Omental fat pad (tissue), 4 donors: ENCODE data around the gene BOK. TPM values are rescaled to one million over a fixed set of nuclear protein-coding genes. Genes with fewer than 3 reads are reported as not detected.

Experiments
- ATAC-seq: fragments of 150-250 bp; one replicate; pipeline ENCODE4 v1.9.1; 2016; ENCODE audit warnings: mild to moderate bottlenecking, moderate library complexity; ENCODE audit not compliant: low FRiP score
- DNase-seq: peaks from one replicate; pipeline ENCODE4 v3.0.0-alpha.2; 2019; ENCODE audit warnings: low spot score
- total RNA-seq, 4 donors: library from RNA; depleted of rRNA; stranded (reverse); fragments of >200 nt; gene quantifications; one replicate each; pipeline ENCODE4 v1.1.0, GENCODE V29; 2016
- TF ChIP-seq, protein P1 (sequence below), 3 donors: fragments of 450-650 bp; IDR thresholded peaks; one replicate each; pipeline ENCODE4 v1.5.1; 2016 to 2017; ENCODE audit warnings: antibody characterized with exemption in 3 of 3, mild to moderate bottlenecking in 3 of 3, moderate library complexity in 2 of 3

Gene BOK, protein sequence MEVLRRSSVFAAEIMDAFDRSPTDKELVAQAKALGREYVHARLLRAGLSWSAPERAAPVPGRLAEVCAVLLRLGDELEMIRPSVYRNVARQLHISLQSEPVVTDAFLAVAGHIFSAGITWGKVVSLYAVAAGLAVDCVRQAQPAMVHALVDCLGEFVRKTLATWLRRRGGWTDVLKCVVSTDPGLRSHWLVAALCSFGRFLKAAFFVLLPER
- 100 to 1,000 TPM in 1 of 4 donors, 10 to 100 TPM in 3; 79.6 to 179 (median 88.2) TPM for total RNA-seq

DNA sequence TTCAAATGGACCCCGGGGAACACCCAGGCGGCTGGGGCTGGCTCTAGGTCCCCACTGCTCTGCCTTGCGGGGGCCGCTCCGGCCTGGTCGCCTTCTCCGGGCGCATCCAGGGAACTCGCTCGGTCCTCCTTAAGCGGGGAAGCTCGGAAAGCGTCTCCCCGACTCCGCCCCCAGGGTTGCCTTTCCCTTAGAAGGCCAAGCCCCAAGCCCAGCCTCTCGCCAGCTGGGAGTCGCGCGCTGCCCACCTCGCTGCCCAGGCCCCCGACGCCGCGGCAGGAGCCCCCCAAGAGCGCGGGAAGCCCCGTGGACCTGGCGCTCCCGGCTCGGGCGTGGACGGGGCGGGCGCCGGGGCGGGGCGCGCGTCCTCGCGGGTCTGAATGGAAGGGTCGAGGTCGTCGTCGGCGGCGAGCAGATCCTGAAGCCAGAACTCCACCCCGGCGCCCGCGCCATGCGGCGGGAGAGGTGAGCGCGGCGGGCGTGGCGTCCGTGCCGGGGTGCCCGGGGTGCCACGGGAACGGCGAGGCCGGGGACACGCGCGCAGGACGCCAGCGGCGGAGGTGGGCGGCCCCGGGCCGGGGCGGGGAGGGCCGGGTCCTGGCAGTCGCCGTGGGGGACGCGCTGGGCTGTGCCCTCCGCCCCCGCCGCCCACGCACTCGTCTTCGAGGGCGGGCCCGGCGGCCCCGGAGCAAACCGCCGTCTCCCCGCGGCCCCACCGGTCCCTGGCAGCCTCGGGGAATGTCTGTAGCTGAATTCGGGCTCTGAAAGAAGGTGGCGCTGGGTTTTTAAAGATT, at the start of gene BOK:
BOK (plus strand) TSS at position 214 of the 791 bp plus-strand sequence. CDS start 739 bp downstream, outside the sequence.
- ATAC-seq: peak; percentile 50
- TF ChIP-seq, protein P1, sequence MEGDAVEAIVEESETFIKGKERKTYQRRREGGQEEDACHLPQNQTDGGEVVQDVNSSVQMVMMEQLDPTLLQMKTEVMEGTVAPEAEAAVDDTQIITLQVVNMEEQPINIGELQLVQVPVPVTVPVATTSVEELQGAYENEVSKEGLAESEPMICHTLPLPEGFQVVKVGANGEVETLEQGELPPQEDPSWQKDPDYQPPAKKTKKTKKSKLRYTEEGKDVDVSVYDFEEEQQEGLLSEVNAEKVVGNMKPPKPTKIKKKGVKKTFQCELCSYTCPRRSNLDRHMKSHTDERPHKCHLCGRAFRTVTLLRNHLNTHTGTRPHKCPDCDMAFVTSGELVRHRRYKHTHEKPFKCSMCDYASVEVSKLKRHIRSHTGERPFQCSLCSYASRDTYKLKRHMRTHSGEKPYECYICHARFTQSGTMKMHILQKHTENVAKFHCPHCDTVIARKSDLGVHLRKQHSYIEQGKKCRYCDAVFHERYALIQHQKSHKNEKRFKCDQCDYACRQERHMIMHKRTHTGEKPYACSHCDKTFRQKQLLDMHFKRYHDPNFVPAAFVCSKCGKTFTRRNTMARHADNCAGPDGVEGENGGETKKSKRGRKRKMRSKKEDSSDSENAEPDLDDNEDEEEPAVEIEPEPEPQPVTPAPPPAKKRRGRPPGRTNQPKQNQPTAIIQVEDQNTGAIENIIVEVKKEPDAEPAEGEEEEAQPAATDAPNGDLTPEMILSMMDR (IDR thresholded peaks at IDR 0.05): no peak
- DNase-seq: no peak

DNA sequence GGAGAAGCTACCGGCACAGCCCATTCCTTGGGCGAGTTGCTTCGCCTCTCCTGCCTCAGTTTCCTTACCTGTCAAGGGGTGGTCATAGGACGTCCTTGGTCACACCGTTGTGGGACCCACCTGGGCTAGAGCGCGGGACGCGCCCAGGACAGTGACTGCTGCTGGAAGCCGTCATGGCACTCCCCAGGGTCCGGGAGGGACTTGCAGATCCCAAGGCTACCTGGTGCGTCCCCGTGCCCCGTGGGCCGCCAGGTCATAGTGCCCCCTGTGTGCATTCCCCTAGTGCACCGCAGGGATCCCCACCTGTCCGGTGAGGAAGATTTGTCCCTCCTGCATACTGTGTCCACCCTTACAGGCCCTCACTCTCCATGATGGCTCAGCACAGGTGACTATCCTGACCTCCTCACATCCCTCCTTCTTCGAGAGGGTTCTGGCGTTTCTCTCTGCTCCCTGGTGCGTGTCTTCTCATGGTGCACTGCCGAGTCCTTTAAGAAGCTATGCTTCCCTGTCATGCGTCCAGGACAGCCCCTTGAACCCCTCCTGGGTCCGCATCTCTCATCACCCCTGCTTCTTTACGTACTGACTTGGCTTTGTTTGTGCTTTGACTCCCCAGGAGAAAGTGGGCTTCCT, 49.3 kb upstream of the BOK start:
- TF ChIP-seq, protein P1 (IDR thresholded peaks at IDR 0.05): no peak
- ATAC-seq: peak; percentile 0
- no peak for DNase-seq

DNA sequence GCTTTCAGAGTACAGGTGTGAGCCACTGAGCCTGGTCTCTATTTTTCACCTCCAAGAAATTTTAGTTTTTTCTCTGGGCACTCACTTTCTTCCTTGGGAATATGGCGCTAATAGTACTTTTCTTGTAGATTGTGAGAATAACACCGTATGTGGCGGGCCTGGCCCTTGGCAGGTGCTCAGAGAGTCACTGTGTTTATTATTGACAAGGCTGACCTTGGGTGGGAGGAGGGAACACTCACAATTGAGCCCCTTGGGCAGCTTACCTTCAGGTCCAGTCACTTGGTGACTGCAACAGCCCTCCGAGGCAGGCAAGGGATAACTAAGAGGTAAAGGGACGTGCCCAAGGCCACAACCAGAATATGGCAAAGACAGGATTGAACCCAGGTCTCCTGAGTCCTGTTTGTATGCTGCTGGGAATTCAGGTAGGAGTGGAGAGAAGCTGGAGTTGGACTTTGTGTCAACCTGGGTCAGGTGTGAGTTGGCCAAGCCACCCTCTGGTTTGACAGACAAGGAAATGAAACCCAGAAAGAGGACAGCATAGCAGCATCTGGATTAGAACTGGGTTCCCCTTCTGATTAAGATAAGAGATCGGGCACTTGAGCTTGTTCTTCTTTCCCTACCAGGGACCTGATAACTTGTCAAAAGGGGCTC, 47.3 kb upstream of the BOK start:
- TF ChIP-seq, protein P1 (IDR thresholded peaks at IDR 0.05): no peak
- DNase-seq: no peak
- ATAC-seq: no peak

DNA sequence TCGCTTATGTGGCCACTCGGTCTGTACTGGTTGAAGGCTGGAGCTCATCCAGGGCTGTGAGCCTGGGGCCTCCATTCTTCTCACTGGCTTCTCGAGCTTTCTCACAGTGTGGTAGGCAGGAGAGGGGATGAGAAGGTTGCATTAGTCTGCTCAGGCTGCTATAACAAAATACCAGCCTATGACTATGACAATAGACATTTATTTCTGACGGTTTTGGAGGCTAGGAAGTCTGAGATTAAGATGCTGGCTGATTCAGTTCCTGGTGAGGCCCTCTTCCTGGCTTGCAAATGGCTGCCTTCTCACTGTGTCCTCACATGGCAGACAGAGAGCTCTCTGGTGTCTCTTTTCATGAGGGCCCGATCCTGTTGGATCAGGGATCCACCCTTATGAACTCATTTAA, 44.0 kb upstream of the BOK start:
- ATAC-seq: no peak
- no peak for DNase-seq
- TF ChIP-seq, protein P1 (IDR thresholded peaks at IDR 0.05): no peak

DNA sequence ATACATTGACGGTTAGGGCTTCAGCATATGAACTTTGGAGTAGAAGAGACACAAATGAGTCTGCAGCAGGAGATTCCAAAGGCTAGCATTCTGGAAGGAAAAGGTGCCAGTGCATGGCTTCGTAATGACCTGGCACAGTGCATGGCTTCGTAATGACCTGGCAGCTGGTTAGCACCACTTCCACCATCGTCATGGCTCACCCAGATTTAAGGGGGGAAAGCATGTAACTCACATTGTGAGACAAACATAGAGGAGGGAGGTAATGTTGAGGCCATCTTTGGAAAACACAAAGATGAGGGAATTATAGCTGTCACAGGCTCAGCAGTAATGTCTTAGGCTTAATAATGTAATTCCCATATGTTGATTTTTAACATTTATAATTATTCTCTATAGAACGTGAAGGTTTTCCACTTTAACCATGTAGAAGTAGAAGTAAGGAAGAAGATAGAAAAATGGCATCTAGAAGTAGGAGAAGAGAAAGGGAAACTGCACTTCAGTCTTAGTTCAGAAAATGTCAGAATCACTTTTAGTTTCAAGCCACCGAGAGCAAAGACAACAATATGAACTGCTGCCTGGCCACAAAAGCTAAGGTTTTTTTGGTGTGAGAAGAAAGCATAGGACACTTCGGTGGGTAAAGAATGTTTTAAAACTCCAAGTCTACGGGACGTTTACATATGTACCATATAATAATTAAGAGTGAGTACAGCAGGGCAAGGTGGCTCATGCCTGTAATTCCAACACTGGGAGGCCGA, 43.4 kb upstream of the BOK start:
- TF ChIP-seq, protein P1 (IDR thresholded peaks at IDR 0.05): no peak
- DNase-seq (no peak), ATAC-seq (no peak)

DNA sequence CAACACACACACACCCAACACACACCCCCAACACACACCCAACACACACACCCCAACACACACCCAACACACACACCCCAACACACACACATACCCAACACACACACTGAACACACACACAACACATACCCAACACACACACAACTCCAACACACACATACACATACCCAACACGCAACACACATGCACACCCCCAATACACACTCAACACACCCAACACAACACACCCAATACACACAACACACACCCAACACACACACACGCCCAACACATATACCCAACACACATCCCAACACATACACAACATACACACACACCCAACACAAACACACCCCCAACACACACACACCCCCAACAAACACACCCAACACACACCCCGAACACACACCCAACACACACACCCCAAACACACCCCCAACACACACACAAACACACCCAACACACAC, 42.0 kb upstream of the BOK start:
- no peak for DNase-seq
- TF ChIP-seq, protein P1 (IDR thresholded peaks at IDR 0.05): no peak
- ATAC-seq: peak; percentile 28
